Sigmoid colon (tissue), 7 donors: ENCODE results near the gene ABHD10. TPM values are rescaled to one million over a fixed set of nuclear protein-coding genes. Genes with fewer than 3 reads are reported as not detected.

Experiments
- DNase-seq: peaks from one replicate; pipeline ENCODE4 v3.0.0-alpha.2; 2019
- H3K27ac ChIP-seq, 4 donors: fragments of 200-600 bp; sonication (generic); one replicate each; pipeline ENCODE4 v1.5.1; 2016 to 2019; ENCODE audit warnings: mild to moderate bottlenecking in 1 of 4
- H3K27me3 ChIP-seq, 3 donors: fragments of 200-600 bp; sonication (generic); one replicate each; pipeline ENCODE4 v1.5.1; 2019; ENCODE audit warnings: mild to moderate bottlenecking in 1 of 3
- H3K36me3 ChIP-seq, 4 donors: fragments of 200-600 bp; sonication (generic); one replicate each; pipeline ENCODE4 v1.5.1; 2016 to 2019
- H3K4me1 ChIP-seq, 4 donors: fragments of 200-600 bp; sonication (generic); one replicate each; pipeline ENCODE4 v1.5.1; 2017 to 2019
- H3K4me3 ChIP-seq, 4 donors: fragments of 200-600 bp; sonication (generic); one replicate each; pipeline ENCODE4 v1.5.1; 2017 to 2019; ENCODE audit warnings: mild to moderate bottlenecking in 2 of 4, moderate library complexity in 1 of 4
- H3K9me3 ChIP-seq, 4 donors: fragments of 200-600 bp in 3 of 4; sonication (generic) in 3 of 4; one replicate each; pipeline versions ENCODE4 v1.5.1 to v1.6.1; 2013 to 2019
- EP300 ChIP-seq, 4 donors: sonication (generic); formaldehyde crosslinking; IDR thresholded peaks; one replicate each; pipeline ENCODE4 v1.6.1; 2017; ENCODE audit warnings: antibody characterized with exemption in 4 of 4
- POLR2A ChIP-seq, 2 donors: fragments of 450-650 bp; IDR thresholded peaks; one replicate each; pipeline ENCODE4 v1.6.1; 2016; ENCODE audit warnings: antibody characterized with exemption in 2 of 2, mild to moderate bottlenecking in 2 of 2, moderate library complexity in 2 of 2
- POLR2AphosphoS5 ChIP-seq, 4 donors: sonication (generic); formaldehyde crosslinking; IDR thresholded peaks; one replicate each; pipeline ENCODE4 v1.6.1; 2017; ENCODE audit warnings: antibody characterized with exemption in 4 of 4
- WGBS, 2 donors: extraction: QIAGEN DNeasy Blood & Tissue Kit; methylation state at CpG; one replicate each; pipeline ENCODE4 v1.1.7; 2013; 5-methylcytosine and 5-hydroxymethylcytosine counted together
- intact Hi-C: fragments of 100-400 bp; cut with DNase I; formaldehyde crosslinking; loops from one replicate; pipeline ENCODE4 v1.15.1; 2023
- polyA plus RNA-seq, 3 donors: library from polyadenylated mRNA; stranded (reverse); fragments of 200-250 nt; gene quantifications; one replicate each; pipeline ENCODE4 v1.2.3, GENCODE V29; 2013
- total RNA-seq, 4 donors: library from RNA; depleted of rRNA; stranded (reverse); fragments of >200 nt; gene quantifications; one replicate each; pipeline ENCODE4 v1.1.0, GENCODE V29; 2016
- TF ChIP-seq, protein P1 (sequence below), 4 experiments: fragments of 450-650 bp in 3 of 4; fragments of 200-600 bp in 1 of 4; IDR thresholded peaks; one replicate each; pipeline ENCODE4 v1.5.1; 2016 to 2019; ENCODE audit warnings: antibody characterized with exemption in 4 of 4, mild to moderate bottlenecking in 3 of 4, moderate library complexity in 2 of 4
- donor health status: healthy with polysubstance abuse.
- donor health status: Bipolar disorder and iron deficiency.
- donor health status: healthy.

ABHD10 gene
- total and polyA plus RNA-seq, 7 donors, result 13.3 to 28.3 (median 18.3) TPM

DNA sequence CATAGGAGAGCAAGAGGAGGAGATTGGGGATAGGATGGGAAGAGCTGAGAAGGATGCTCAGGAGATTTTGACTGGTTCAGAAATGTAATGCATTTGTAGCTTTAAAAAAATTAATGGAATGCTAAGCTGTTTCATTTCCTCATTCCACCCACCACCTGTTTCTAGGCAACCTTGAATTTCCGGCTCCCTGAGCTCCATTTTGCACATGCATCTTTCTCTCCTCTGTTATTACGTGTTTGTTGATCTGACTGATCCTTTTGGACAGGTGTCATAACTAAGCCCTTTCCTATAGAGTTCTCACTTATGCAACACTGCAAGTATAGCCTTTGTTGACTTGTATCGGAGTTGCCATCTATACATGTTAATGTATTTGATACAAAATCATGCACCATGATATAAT is 60.0 kb downstream of the ABHD10 start:
- H3K27ac ChIP-seq, result no peak overlapping the region
- intact Hi-C loops, result no loop called here
- no peaks in the 10 kb centered on the region for H3K27me3 ChIP-seq
- TF ChIP-seq POLR2A (IDR thresholded peaks at IDR 0.05) (no peak), POLR2AphosphoS5 (IDR thresholded peaks at IDR 0.05) (no peak), EP300 (IDR thresholded peaks at IDR 0.05) (no peak)
- TF ChIP-seq, protein P1, sequence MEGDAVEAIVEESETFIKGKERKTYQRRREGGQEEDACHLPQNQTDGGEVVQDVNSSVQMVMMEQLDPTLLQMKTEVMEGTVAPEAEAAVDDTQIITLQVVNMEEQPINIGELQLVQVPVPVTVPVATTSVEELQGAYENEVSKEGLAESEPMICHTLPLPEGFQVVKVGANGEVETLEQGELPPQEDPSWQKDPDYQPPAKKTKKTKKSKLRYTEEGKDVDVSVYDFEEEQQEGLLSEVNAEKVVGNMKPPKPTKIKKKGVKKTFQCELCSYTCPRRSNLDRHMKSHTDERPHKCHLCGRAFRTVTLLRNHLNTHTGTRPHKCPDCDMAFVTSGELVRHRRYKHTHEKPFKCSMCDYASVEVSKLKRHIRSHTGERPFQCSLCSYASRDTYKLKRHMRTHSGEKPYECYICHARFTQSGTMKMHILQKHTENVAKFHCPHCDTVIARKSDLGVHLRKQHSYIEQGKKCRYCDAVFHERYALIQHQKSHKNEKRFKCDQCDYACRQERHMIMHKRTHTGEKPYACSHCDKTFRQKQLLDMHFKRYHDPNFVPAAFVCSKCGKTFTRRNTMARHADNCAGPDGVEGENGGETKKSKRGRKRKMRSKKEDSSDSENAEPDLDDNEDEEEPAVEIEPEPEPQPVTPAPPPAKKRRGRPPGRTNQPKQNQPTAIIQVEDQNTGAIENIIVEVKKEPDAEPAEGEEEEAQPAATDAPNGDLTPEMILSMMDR (IDR thresholded peaks at IDR 0.05), result no peak
- no peak overlapping the region for H3K4me3 ChIP-seq
- no peak for DNase-seq
- H3K36me3 ChIP-seq, result no peaks in the 10 kb centered on the region
- H3K4me1 ChIP-seq, result peaks cover 0 to 5% (median 1%) of the 10 kb centered on the region in 4 donors
- WGBS, 2 donors, result 70 to 75% methylated on average over 3 of the region's 3 CpGs
- H3K9me3 ChIP-seq, result no peaks in the 10 kb centered on the region

DNA sequence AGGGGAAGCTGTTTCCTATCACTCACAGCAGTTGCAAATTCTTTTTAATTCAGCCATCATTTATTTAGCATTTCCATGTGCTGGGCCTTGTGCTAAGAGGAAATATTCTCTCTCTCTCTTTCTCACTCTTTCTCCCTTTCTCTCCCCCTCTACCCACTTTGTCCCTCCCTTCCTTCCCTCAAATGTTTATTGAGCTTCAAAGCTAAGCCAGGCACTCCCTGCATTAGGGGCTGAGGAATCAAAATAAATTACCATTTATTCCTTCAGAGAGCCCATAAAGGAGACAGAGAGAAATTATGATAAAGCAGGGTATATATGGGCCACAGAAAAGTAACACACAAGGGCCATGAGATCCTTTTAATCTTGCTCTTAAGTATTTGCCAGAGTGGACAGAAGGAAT is 62.5 kb downstream of the ABHD10 start:
- intact Hi-C loops, result no loop called here
- no peaks in the 10 kb centered on the region for H3K36me3 ChIP-seq
- H3K9me3 ChIP-seq, result no peaks in the 10 kb centered on the region
- no peak for TF ChIP-seq EP300 (IDR thresholded peaks at IDR 0.05)
- peaks cover 0 to 8% (median 2%) of the 10 kb centered on the region in 4 donors for H3K4me1 ChIP-seq
- DNase-seq, result no peak
- H3K27me3 ChIP-seq, result no peaks in the 10 kb centered on the region
- H3K4me3 ChIP-seq, result no peak overlapping the region
- H3K27ac ChIP-seq, result no peak overlapping the region

DNA sequence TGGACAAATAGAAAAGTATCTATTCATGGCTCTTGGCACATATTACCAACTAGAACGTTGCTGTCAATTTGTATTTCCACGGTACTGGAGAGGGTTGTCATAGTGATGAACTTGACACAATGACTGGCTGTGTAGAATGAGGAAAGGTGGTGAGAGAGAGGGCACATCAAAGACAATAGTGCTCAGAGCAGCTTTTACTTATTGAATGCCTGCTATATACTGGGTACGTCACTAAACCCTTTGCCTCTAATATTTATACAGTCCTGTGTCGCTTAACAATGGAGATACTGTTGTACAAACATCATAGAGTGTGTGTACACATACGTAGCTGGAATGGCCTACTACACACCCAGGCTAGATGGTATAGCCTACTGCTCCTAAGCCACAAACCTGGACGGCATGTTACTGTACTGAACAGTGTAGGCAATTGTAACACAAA is 64.0 kb downstream of the ABHD10 start:
- no peak overlapping the region for H3K4me3 ChIP-seq
- H3K4me1 ChIP-seq, result peaks cover 0 to 8% (median 2%) of the 10 kb centered on the region in 4 donors
- DNase-seq, result no peak
- intact Hi-C loops, result loop anchor here (1.0 kb wide), 1 partner anchor 374 kb away; no protein-coding TSS in a partner anchor
- no peaks in the 10 kb centered on the region for H3K36me3 ChIP-seq
- H3K9me3 ChIP-seq, result no peaks in the 10 kb centered on the region
- no peaks in the 10 kb centered on the region for H3K27me3 ChIP-seq
- TF ChIP-seq, protein P1 (IDR thresholded peaks at IDR 0.05), result no peak
- TF ChIP-seq POLR2A (IDR thresholded peaks at IDR 0.05), result no peak
- TF ChIP-seq POLR2AphosphoS5 (IDR thresholded peaks at IDR 0.05), result no peak
- no peak for TF ChIP-seq EP300 (IDR thresholded peaks at IDR 0.05)
- WGBS, 2 donors, result 20 to 67% methylated on average over 6 of the region's 6 CpGs
- no peak overlapping the region for H3K27ac ChIP-seq

Other genes starting within 250 kb of the ABHD10 start
- gene PHLDB2, start 119.8 kb upstream of the ABHD10 start, total RNA-seq, result 100 to 1,000 TPM; 120 to 471 (median 132) TPM
- gene PHLDB2, start 119.8 kb upstream of the ABHD10 start, polyA plus RNA-seq, result 10 to 100 TPM in 1 of 3 donors, 1 to 10 TPM in 2; 4.4 to 14.4 (median 7.2) TPM
- 10 to 100 TPM in 3 of 4 donors, 1 to 10 TPM in 1; 7.7 to 17.8 (median 16.7) TPM for gene TAGLN3, start 19.9 kb downstream of the ABHD10 start, total RNA-seq
- gene TAGLN3, start 19.9 kb downstream of the ABHD10 start, polyA plus RNA-seq, result 1 to 10 TPM in 1 of 3 donors, not detected in 2; 4.3 TPM
- not detected for gene TMPRSS7, start 55.7 kb downstream of the ABHD10 start, total RNA-seq
- under 1 TPM in 1 of 3 donors, not detected in 2; under 0.01 TPM for gene TMPRSS7, start 55.7 kb downstream of the ABHD10 start, polyA plus RNA-seq
- 1 to 10 TPM in 2 of 4 donors, under 1 TPM in 2; 0.36 to 2.2 (median 1.3) TPM for gene C3orf52, start 107.4 kb downstream of the ABHD10 start, total RNA-seq
- gene C3orf52, start 107.4 kb downstream of the ABHD10 start, polyA plus RNA-seq, result 10 to 100 TPM; 10.2 to 17.4 (median 12.5) TPM
- not detected for gene GCSAM, start 154.2 kb downstream of the ABHD10 start, total RNA-seq
- gene GCSAM, start 154.2 kb downstream of the ABHD10 start, polyA plus RNA-seq, result 1 to 10 TPM in 1 of 3 donors, under 1 TPM in 1, not detected in 1; 0.69 to 8.4 TPM